Sigmoid colon (tissue), 3 donors: ENCODE measurements around the gene SELENOM.
A peak's percentile ranks its signal among the peaks of the same experiment; 100 is the strongest.

Experiments
- CTCF ChIP-seq, 4 experiments: fragments of 450-650 bp in 3 of 4; fragments of 200-600 bp in 1 of 4; IDR thresholded peaks; one replicate each; pipeline ENCODE4 v1.5.1; 2016 to 2019; ENCODE audit warnings: antibody characterized with exemption in 4 of 4, mild to moderate bottlenecking in 3 of 4, moderate library complexity in 2 of 4
- POLR2A ChIP-seq, 2 donors: fragments of 450-650 bp; IDR thresholded peaks; one replicate each; pipeline ENCODE4 v1.6.1; 2016; ENCODE audit warnings: antibody characterized with exemption in 2 of 2, mild to moderate bottlenecking in 2 of 2, moderate library complexity in 2 of 2

- TF ChIP-seq POLR2A (IDR thresholded peaks at IDR 0.05) (no peak), CTCF (IDR thresholded peaks at IDR 0.05) (peak; percentile 85 to 96 (median 88))
Observed at GRCh38 chr22:31148953-31149627, 41.7 kb upstream of the SELENOM start.
